Measurements from ENCODE around the gene STXBP5. TPM values are rescaled to one million over a fixed set of nuclear protein-coding genes. Genes with fewer than 3 reads are reported as not detected.

Gene STXBP5
- total and polyA plus RNA-seq, 5 experiments from 2014 or later = 2.9 to 37.6 (median 11.2) TPM

DNA sequence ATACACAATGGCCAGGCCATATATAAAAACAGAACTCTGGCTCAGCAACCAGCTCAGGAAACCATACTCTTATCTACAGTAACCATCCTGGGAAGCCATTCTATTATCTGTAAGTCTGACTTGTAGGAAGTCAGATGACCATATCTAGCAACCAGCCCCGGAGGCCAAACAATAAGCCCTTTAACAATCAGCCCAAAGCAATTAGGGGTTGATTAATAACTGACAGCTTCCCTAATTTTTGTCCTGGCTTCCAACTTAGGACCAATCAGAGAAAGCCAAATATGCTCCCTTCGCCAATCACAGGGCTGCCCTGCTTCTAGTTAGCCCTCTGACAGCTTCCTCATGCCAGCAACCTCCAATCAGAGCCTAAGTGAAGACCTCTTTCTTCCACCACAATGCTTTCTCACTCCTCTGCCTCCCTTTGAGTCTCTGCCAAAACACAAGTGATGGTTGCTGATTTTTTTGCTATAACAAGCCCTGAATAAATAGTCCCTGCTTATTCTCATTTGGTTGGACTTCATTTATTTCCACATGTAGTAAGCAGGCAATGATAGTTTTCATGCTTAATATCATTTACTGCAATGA is 37.8 kb upstream of the STXBP5 start:
- H3K9me3 Mint-ChIP-seq = peaks cover 0 to 3% (median 0%) of the 10 kb centered on the region in 9 donors
- DNase-seq = no peak
- H3K36me3 Mint-ChIP-seq = no peaks in the 10 kb centered on the region
- H3K27me3 Mint-ChIP-seq = no peaks in the 10 kb centered on the region
- POLR2A ChIA-PET = no interaction called here
- ATAC-seq = no peak
- H3K4me1 Mint-ChIP-seq = peaks cover 0 to 6% (median 3%) of the 10 kb centered on the region in 4 donors
- no peak overlapping the region for H3K4me3 Mint-ChIP-seq
- H3K27ac Mint-ChIP-seq = no peak overlapping the region

DNA sequence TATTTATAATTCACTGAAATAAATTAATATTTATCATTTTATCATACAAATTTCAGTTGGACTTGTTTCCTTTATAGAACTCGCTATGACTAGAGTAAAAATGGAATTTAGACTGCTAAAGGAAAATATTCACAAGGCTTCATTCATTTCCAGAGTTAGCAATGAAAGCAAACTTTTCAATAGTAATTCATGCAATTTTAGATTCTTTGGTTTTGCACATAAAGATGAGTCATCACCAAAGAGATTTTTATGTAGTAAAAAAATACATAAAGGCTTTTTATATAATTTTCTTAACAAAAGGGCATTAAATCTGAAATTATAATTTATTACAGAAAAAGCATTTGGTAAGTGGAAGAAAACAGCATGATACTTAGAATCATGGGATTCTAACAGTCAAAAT is 37.2 kb upstream of the STXBP5 start:
- Mint-ChIP-seq H3K9me3 (peaks cover 0 to 3% (median 0%) of the 10 kb centered on the region in 9 donors), H3K4me1 (peaks cover 0 to 6% (median 3%) of the 10 kb centered on the region in 4 donors), H3K27ac (no peak overlapping the region), H3K27me3 (no peaks in the 10 kb centered on the region), H3K4me3 (no peak overlapping the region), H3K36me3 (no peaks in the 10 kb centered on the region)
- no peak for DNase-seq
- POLR2A ChIA-PET = no interaction called here
- ATAC-seq = no peak

DNA sequence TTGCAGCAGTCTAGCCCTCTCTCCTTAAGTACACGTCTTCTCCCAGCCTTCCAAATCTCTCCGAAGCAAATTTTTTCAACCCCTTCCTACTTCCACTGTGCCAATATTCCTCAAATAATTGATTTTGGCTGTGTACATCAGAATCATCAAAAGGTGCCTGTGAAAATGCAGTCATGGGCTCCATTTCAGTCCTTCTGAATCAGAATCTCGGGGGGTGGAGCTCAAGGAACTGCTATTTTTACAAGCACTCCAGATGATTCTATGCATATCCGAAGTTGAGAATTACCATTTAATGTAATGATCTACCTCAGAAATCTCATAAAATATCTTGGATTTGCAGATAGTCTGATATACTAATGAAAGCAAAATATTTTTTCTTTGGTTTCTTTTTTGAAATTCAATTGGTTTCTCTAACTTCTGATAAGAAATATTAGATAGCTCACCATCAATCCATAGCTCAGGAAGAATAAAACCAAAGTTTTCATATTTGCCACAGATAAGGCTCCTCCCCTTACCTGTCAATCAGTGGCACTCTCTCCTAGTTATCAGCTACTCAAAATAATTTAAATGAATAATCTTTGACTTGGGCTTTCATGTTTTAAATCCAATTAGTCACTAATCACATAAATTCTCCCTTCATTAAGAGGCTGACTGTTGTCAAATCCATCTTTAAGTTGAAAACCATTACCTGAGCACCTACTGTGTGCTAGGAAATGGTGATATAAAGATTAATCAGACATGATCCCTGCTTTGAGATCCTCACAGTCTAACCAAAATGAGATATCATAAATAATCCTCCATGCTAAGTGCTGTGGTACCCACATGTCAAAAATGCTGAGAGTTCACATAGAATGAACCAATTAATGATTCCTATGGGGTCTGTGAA is 36.4 kb upstream of the STXBP5 start:
- peaks cover 0 to 3% (median 0%) of the 10 kb centered on the region in 9 donors for H3K9me3 Mint-ChIP-seq
- POLR2A ChIA-PET = no interaction called here
- H3K4me3 Mint-ChIP-seq = no peak overlapping the region
- H3K27me3 Mint-ChIP-seq = no peaks in the 10 kb centered on the region
- H3K4me1 Mint-ChIP-seq = peaks cover 0 to 6% (median 3%) of the 10 kb centered on the region in 4 donors
- ATAC-seq = no peak
- H3K27ac Mint-ChIP-seq = peak overlapping the region in 1 of 10 donors; percentile 12
- H3K36me3 Mint-ChIP-seq = no peaks in the 10 kb centered on the region
- DNase-seq = no peak

DNA sequence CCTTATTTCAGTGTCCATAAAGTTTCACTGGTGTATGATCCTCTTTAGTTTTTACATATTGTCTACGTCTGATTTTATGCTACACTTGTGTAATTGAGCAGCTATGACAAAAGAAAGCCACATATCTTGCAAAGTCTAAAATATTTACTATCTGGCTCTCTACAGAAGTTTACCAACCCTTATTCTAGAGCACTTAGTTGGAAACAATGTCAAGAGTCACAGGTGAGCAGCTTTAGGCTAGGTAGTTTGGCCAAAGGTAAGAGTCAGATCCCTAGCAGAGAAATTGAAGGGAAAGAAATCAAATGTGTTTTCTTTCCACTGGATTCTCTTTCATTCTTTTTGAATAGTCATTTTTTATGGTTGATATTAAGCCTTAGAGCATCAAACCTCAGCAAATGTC is 34.7 kb upstream of the STXBP5 start:
- Mint-ChIP-seq H3K9me3 (peaks cover 0 to 1% (median 0%) of the 10 kb centered on the region in 9 donors), H3K27ac (no peak overlapping the region), H3K4me1 (peaks cover 0 to 6% (median under 1%) of the 10 kb centered on the region in 4 donors), H3K4me3 (no peak overlapping the region), H3K36me3 (no peaks in the 10 kb centered on the region), H3K27me3 (no peaks in the 10 kb centered on the region)
- POLR2A ChIA-PET = no interaction called here
- ATAC-seq (no peak), DNase-seq (no peak)

DNA sequence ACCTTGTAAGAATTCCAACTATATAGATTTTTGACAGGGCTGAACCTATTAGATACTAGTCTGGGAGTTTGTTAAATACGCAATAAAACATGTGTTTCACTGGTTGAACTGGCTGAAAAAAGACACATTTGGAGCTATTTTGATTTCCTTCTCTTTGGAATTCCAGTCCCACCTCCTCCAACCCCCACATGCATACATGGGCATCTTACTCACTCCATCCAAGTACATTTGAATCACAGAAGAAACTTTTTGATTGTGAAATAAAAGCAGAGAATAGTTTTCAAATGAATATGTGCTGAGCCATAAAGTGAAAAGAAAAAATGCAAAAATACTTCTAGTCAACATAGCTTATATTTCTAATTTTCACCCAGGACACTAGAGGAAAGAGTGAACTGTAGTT is 33.9 kb upstream of the STXBP5 start:
- ATAC-seq (no peak), DNase-seq (no peak)
- peaks cover 0 to 1% (median 0%) of the 10 kb centered on the region in 9 donors for H3K9me3 Mint-ChIP-seq
- H3K4me1 Mint-ChIP-seq = peaks cover 0 to 6% (median under 1%) of the 10 kb centered on the region in 4 donors
- no peak overlapping the region for H3K27ac Mint-ChIP-seq
- no peaks in the 10 kb centered on the region for H3K36me3 Mint-ChIP-seq
- no peak overlapping the region for H3K4me3 Mint-ChIP-seq
- POLR2A ChIA-PET = no interaction called here
- no peaks in the 10 kb centered on the region for H3K27me3 Mint-ChIP-seq

DNA sequence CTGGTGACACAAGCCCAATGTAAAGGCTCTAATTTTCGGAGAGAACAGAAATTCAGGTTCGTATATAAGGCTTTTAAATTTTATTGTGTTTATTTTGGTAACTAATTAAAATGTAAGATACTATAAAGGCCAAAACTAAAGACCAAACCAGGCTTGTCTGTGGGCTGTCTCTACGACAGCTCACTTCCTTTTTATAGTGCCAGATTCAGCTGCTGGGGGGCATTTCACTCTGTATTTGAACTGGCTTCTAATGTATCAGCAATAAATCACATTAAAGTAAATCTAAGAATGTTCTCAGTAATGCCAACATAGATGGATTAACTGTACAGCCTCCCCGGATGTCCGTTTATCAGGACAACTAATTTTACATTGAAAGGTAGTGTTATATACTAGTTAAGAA is 31.1 kb upstream of the STXBP5 start:
- Mint-ChIP-seq H3K27ac (no peak overlapping the region), H3K36me3 (no peaks in the 10 kb centered on the region), H3K4me3 (no peak overlapping the region), H3K27me3 (no peaks in the 10 kb centered on the region), H3K9me3 (no peaks in the 10 kb centered on the region), H3K4me1 (peaks cover 0 to 1% (median 0%) of the 10 kb centered on the region in 4 donors)
- DNase-seq = no peak
- ATAC-seq = no peak
- POLR2A ChIA-PET = no interaction called here

DNA sequence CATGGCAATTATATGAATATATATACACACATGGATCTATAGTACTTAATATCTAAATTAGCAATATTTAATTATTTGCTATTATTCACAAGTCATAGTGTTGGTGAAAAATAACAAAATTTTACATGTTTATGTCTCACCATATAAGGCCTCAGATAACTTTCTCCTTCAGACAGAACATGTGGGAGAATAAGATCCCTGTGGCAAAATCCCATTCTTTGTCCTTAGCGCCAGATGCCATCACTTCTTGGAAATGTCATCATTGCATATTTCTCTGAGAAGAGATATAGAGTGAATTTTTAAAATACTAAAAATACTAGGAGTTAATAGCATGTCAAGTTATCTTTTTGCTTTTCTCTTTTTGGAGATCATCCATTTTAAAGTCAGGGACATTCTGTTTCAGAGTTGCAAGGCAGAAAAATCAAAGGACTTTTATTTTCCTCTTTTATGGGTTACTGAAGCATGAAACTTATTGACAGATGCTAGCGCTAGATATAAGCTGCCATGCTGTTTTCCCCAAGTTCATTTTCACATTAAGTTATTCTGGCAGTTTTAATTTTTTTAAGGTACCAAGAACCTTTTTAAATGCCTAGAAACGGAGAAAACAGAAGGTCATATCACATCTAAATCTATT is 30.4 kb upstream of the STXBP5 start:
- ATAC-seq = no peak
- no peaks in the 10 kb centered on the region for H3K36me3 Mint-ChIP-seq

DNA sequence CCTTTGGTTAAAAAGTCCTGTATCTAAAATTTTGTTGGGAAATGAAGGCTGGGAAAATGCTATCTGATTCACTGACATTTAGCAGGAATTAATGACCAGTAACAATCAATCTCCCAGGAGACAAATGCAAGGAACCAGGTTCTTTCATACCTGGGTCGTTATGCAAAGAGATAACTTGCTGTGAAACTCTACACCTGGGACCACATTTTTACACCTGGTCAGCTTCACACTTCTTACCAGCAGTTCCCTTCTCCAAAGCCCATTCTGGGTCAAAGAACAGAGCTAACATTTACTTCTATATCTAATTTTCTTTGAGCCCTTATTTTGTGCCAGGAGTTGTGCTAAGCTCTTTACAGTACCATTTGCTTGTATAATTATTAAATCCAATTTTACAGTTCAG is 27.4 kb upstream of the STXBP5 start:
- ATAC-seq (no peak), DNase-seq (no peak)
- H3K27me3 Mint-ChIP-seq = peaks cover 0 to 2% (median 0%) of the 10 kb centered on the region in 5 donors
- H3K36me3 Mint-ChIP-seq = no peaks in the 10 kb centered on the region
- H3K4me1 Mint-ChIP-seq = no peaks in the 10 kb centered on the region
- H3K9me3 Mint-ChIP-seq = no peaks in the 10 kb centered on the region
- no peak overlapping the region for H3K27ac Mint-ChIP-seq
- no peak overlapping the region for H3K4me3 Mint-ChIP-seq
- POLR2A ChIA-PET = no interaction called here

More for the DNA sequence above, 30.4 kb upstream of the STXBP5 start:
- Mint-ChIP-seq H3K27ac (no peak overlapping the region), H3K4me1 (no peaks in the 10 kb centered on the region), H3K9me3 (no peaks in the 10 kb centered on the region), H3K27me3 (peaks cover 0 to 2% (median 0%) of the 10 kb centered on the region in 5 donors), H3K4me3 (no peak overlapping the region)
- POLR2A ChIA-PET = interaction anchor here (0.5 kb wide), 1 partner anchor 67 kb away, joined by 3 read pairs; no protein-coding TSS in a partner anchor
- DNase-seq = no peak

DNA sequence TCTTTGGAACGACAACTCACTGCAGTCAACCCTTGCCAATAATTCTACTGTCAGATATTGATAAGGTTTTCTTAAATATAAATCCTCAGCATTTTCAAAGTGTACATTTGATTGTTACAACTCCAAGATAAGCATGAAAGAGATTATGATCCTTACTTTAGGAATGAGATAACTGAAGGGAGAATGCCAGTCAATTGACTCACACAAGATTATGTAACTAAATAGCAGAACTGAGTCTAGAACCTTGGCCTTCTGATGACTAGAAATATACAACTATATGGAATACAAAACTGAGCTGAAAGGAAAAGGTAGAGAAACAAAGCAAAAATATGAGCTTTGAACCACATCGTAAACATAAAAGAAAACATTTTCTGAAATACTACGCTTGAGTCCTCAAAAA is 26.9 kb upstream of the STXBP5 start:
- no peaks in the 10 kb centered on the region for H3K9me3 Mint-ChIP-seq
- H3K4me1 Mint-ChIP-seq = no peaks in the 10 kb centered on the region
- no peak for ATAC-seq
- H3K27me3 Mint-ChIP-seq = peaks cover 0 to 2% (median 0%) of the 10 kb centered on the region in 5 donors
- H3K27ac Mint-ChIP-seq = no peak overlapping the region
- H3K36me3 Mint-ChIP-seq = no peaks in the 10 kb centered on the region
- H3K4me3 Mint-ChIP-seq = no peak overlapping the region
- POLR2A ChIA-PET = no interaction called here
- no peak for DNase-seq

DNA sequence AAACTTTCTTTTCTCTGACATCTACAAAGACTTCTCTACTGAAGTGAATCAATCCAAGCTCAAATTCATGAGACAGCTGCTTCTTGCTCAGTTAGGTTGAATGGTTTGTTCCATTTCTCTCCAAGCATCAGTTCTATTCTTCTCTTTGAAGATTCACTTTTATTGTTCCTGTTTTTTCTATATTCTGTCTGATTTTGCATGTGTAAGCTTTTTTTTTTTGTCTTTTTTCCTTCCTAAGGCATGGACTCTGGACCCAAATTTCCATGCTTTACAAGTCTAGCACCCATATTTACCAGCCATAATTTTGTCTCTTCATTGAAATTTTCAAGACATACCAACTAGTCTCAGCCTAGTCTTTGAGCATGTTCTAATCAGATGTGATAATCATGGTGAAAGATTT is 25.9 kb upstream of the STXBP5 start:
- Mint-ChIP-seq H3K27ac (peak overlapping the region in 1 of 10 donors; percentile 58), H3K27me3 (peaks cover 0 to 2% (median 0%) of the 10 kb centered on the region in 5 donors), H3K36me3 (no peaks in the 10 kb centered on the region), H3K4me3 (no peak overlapping the region), H3K9me3 (no peaks in the 10 kb centered on the region), H3K4me1 (no peaks in the 10 kb centered on the region)
- ATAC-seq = no peak
- POLR2A ChIA-PET = no interaction called here
- no peak for DNase-seq

DNA sequence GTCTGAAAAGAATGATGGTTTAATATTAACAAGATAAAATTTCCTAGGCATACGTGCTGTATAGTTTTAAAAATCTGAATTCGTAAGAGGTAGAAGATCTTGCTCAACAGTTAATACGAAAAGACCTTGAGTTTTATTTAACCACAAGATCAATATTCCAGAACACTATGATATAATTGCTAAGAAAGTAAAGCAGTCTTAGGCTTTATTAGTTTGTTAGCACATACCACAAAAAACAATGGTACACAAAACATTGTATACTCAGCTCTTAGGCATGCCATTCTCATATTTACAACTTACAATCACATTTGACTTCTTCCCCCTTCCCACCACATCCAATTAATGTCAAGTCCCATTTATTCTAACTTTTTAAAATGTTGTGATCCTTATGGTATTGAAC is 24.4 kb upstream of the STXBP5 start:
- Mint-ChIP-seq H3K9me3 (no peaks in the 10 kb centered on the region), H3K27me3 (peaks cover 0 to 2% (median 0%) of the 10 kb centered on the region in 5 donors), H3K36me3 (no peaks in the 10 kb centered on the region), H3K4me1 (no peaks in the 10 kb centered on the region), H3K27ac (no peak overlapping the region), H3K4me3 (no peak overlapping the region)
- POLR2A ChIA-PET = no interaction called here
- DNase-seq = no peak
- no peak for ATAC-seq

DNA sequence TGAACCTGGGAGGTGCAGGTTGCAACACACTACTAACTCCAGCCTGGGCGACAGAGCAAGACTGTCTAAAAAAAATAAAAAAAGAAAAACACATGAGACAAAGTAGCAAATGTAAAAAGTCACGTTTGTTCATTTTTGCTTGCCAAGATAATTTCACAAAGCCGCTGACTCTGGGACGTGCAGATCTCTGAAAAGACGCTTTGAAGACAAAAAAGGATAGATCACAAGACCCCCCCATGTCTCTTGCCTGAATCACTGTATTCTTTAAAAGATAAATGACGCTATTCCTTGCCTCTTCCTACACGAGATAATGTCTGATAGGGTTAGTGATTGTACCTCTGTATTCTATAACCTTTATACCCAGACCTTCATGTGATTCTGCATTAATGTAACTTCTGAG is 23.3 kb upstream of the STXBP5 start:
- POLR2A ChIA-PET = no interaction called here

DNA sequence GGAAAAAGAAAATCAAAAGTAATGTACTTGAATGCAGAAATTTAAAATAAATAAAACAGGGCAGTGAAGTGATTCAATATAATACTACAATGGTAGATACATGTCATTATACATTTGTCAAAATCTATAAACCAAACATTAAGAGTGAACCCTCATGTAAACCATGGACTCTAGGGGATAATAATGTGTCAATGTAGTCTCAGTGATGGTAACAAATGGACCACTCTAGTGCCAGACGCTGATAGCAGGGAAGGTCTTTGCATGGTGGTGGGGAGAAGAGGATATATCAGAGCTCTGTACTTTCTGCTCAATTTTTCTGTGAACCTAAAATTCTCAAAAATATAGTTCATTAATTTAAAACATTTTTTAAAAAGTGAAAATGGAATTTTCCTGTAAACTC is 19.8 kb upstream of the STXBP5 start:
- Mint-ChIP-seq H3K27ac (no peak overlapping the region), H3K4me3 (no peak overlapping the region), H3K36me3 (peaks cover 0 to 1% (median 0%) of the 10 kb centered on the region in 3 donors), H3K9me3 (no peaks in the 10 kb centered on the region), H3K4me1 (no peaks in the 10 kb centered on the region), H3K27me3 (peaks cover 0 to 5% (median 3%) of the 10 kb centered on the region in 5 donors)
- ATAC-seq (no peak), DNase-seq (no peak)
- POLR2A ChIA-PET = no interaction called here

More for the DNA sequence above, 23.3 kb upstream of the STXBP5 start:
- H3K4me1 Mint-ChIP-seq = no peaks in the 10 kb centered on the region
- H3K27me3 Mint-ChIP-seq = peaks cover 0 to 5% (median 2%) of the 10 kb centered on the region in 5 donors
- DNase-seq (no peak), ATAC-seq (no peak)
- no peak overlapping the region for H3K4me3 Mint-ChIP-seq
- no peak overlapping the region for H3K27ac Mint-ChIP-seq
- no peaks in the 10 kb centered on the region for H3K9me3 Mint-ChIP-seq
- H3K36me3 Mint-ChIP-seq = peaks cover 0 to 1% (median 0%) of the 10 kb centered on the region in 3 donors

All from naive thymus-derived CD8-positive, alpha-beta T cell (primary cell).